ENCODE results near the gene KRT71.

- TF ChIP-seq CTCF (IDR thresholded peaks at IDR 0.05) (no peak), EP300 (IDR thresholded peaks at IDR 0.05) (no peak), POLR2A (IDR thresholded peaks at IDR 0.05) (no peak), POLR2AphosphoS5 (IDR thresholded peaks at IDR 0.05) (no peak)
Measured at GRCh38 chr12:52577316-52577715, 24.4 kb upstream of the KRT71 start.
